Endodermal cell (in vitro differentiated cells): Measurements from ENCODE around the gene BBS9. TPM values are rescaled to one million over a fixed set of nuclear protein-coding genes. Genes with fewer than 3 reads are reported as not detected.

Experiments
- DNase-seq: peaks from one replicate; pipeline ENCODE4 v3.0.0-alpha.2; 2017
- H3K27ac ChIP-seq: 2 replicates; pipeline ENCODE4 v1.5.1; 2013; ENCODE audit warnings: mild to moderate bottlenecking, low read depth, low read length, moderate library complexity
- H3K27me3 ChIP-seq: 2 replicates; pipeline ENCODE4 v1.6.1; 2013; ENCODE audit warnings: mild to moderate bottlenecking, low read length, moderate library complexity; ENCODE audit not compliant: insufficient read depth, control insufficient read depth, poor library complexity, severe bottlenecking
- H3K36me3 ChIP-seq: 2 replicates; pipeline ENCODE4 v1.7.0; 2013; ENCODE audit warnings: mild to moderate bottlenecking, low read length, moderate library complexity; ENCODE audit not compliant: control insufficient read depth, insufficient read depth
- H3K4me1 ChIP-seq: one replicate; pipeline ENCODE4 v1.7.0; 2013; ENCODE audit warnings: low read length; ENCODE audit not compliant: control insufficient read depth, insufficient read depth
- H3K4me3 ChIP-seq: 2 replicates; pipeline ENCODE4 v1.5.1; 2013; ENCODE audit warnings: mild to moderate bottlenecking, low read length, moderate library complexity
- H3K9ac ChIP-seq: 2 replicates; pipeline ENCODE4 v1.6.1; 2013; ENCODE audit warnings: mild to moderate bottlenecking, low read length, moderate library complexity; ENCODE audit not compliant: poor library complexity, severe bottlenecking; ENCODE audit errors: extremely low read depth
- H3K9me3 ChIP-seq: 2 replicates; pipeline ENCODE4 v1.6.1; 2013; ENCODE audit warnings: mild to moderate bottlenecking, low read length, moderate library complexity; ENCODE audit not compliant: control insufficient read depth
- H3K27ac Mint-ChIP-seq: 2 replicates; pipeline ENCODE4 v1.8.0; 2020; ENCODE audit warnings: mixed read lengths
- H3K27me3 Mint-ChIP-seq: 2 replicates; pipeline ENCODE4 v1.8.0; 2021; ENCODE audit warnings: mild to moderate bottlenecking, mixed read lengths; ENCODE audit not compliant: insufficient read depth
- H3K36me3 Mint-ChIP-seq: 2 replicates; pipeline ENCODE4 v1.8.0; 2020; ENCODE audit warnings: low read depth, mixed read lengths
- H3K4me1 Mint-ChIP-seq: 2 replicates; pipeline ENCODE4 v1.8.0; 2020; ENCODE audit warnings: mixed read lengths
- H3K4me3 Mint-ChIP-seq: 2 replicates; pipeline ENCODE4 v1.8.0; 2020; ENCODE audit warnings: mild to moderate bottlenecking, moderate library complexity, mixed read lengths
- H3K9me3 Mint-ChIP-seq: 2 replicates; pipeline ENCODE4 v1.8.0; 2020; ENCODE audit warnings: mild to moderate bottlenecking, mixed read lengths
- whole genome bisulfite sequencing, 2 experiments: methylation state at CpG; one replicate each; pipeline versions ENCODE4 v1.1.5 to v1.1.7; 2013; ENCODE audit warnings: missing lambda C conversion rate in 2 of 2, mixed read lengths in 1 of 2; ENCODE audit not compliant: insufficient coverage in 1 of 2, insufficient read length in 1 of 2; 5-methylcytosine and 5-hydroxymethylcytosine counted together
- total RNA-seq, 2 donors: library from RNA; stranded (reverse); fragmentation: NEBNext Ultra II Directional in 1 of 2; extraction: Animal tissue kit (Norgen Biotek cat#: 25700) in 1 of 2; gene quantifications; 2 replicates in 1 of 2; 3 replicates in 1 of 2; pipeline ENCODE4 v1.2.1, GENCODE V29; 2021
- TF ChIP-seq, protein P1 (sequence below): fragments of 200-600 bp; sonication (generic); conservative IDR thresholded peaks from 2 replicates; pipeline ENCODE4 v1.5.0; 2021; ENCODE audit warnings: antibody characterized with exemption, mild to moderate bottlenecking

BBS9 gene
- total RNA-seq, 2 donors from 2014 or later, result 20.7 to 21.6 TPM

DNA sequence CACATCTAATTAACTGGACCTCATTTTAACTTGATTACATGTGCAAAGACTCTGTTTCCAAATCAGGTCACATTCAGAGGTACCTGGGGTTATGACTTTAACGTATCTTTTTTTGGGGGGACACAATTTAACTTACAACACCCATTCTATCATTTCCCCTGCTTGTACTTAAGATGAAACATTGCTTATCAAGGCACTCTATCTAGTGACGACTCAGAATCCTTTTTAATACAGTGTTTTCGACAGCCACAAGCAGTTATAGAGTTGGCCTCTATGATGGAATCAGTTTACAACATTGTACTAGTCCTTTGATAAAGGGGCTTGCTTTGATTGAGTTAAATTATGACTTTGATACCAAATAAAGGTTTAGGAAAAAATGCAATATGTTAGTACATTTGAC is 22.7 kb downstream of the BBS9 start:
- Histone ChIP-seq H3K36me3 (no peaks in the 10 kb centered on the region), H3K4me1 (no peaks in the 10 kb centered on the region), H3K27me3 (peaks cover 46% of the 10 kb centered on the region), H3K9ac (no peak overlapping the region), H3K9me3 (no peaks in the 10 kb centered on the region), H3K27ac (no peak overlapping the region), H3K4me3 (no peak overlapping the region)
- WGBS, 2 experiments, result 92 to 100% methylated on average over 3 of the region's 3 CpGs
- Mint-ChIP-seq H3K27ac (no peak overlapping the region), H3K27me3 (no peaks in the 10 kb centered on the region), H3K9me3 (no peaks in the 10 kb centered on the region), H3K36me3 (no peaks in the 10 kb centered on the region), H3K4me3 (no peak overlapping the region), H3K4me1 (no peaks in the 10 kb centered on the region)
- TF ChIP-seq, protein P1, sequence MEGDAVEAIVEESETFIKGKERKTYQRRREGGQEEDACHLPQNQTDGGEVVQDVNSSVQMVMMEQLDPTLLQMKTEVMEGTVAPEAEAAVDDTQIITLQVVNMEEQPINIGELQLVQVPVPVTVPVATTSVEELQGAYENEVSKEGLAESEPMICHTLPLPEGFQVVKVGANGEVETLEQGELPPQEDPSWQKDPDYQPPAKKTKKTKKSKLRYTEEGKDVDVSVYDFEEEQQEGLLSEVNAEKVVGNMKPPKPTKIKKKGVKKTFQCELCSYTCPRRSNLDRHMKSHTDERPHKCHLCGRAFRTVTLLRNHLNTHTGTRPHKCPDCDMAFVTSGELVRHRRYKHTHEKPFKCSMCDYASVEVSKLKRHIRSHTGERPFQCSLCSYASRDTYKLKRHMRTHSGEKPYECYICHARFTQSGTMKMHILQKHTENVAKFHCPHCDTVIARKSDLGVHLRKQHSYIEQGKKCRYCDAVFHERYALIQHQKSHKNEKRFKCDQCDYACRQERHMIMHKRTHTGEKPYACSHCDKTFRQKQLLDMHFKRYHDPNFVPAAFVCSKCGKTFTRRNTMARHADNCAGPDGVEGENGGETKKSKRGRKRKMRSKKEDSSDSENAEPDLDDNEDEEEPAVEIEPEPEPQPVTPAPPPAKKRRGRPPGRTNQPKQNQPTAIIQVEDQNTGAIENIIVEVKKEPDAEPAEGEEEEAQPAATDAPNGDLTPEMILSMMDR, result no peak
- no peak for DNase-seq

DNA sequence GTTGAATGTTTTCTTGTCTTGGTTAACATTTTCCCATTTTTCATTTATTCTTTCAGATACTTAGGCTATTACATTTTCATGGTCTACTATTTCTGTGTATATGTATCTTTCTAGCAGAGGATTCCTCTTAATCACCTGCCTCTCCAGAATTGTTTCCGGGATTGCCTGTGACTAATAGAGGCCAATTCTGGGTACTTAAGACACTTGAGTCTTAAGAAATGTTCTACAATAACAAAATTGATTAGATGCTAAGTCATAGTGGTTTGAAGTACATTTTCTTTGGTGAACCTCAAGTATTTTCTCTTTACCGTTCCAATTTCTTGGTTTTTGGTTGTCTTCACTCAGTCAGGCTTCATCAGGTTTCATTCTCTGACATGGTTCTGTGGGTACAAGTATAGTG is 26.4 kb downstream of the BBS9 start:
- peaks cover 19% of the 10 kb centered on the region for H3K27me3 ChIP-seq
- H3K9ac ChIP-seq, result no peak overlapping the region
- no peaks in the 10 kb centered on the region for H3K36me3 ChIP-seq
- no peak overlapping the region for H3K4me3 Mint-ChIP-seq
- no peak overlapping the region for H3K27ac Mint-ChIP-seq
- TF ChIP-seq, protein P1, result no peak
- H3K36me3 Mint-ChIP-seq, result no peaks in the 10 kb centered on the region
- H3K4me1 Mint-ChIP-seq, result no peaks in the 10 kb centered on the region
- no peaks in the 10 kb centered on the region for H3K9me3 ChIP-seq
- no peak overlapping the region for H3K27ac ChIP-seq
- H3K4me3 ChIP-seq, result no peak overlapping the region
- no peaks in the 10 kb centered on the region for H3K9me3 Mint-ChIP-seq
- H3K4me1 ChIP-seq, result no peaks in the 10 kb centered on the region
- H3K27me3 Mint-ChIP-seq, result no peaks in the 10 kb centered on the region
- DNase-seq, result no peak
- WGBS, 2 experiments, result 88 to 100% methylated on average over 1 to 2 of the region's 2 CpGs

DNA sequence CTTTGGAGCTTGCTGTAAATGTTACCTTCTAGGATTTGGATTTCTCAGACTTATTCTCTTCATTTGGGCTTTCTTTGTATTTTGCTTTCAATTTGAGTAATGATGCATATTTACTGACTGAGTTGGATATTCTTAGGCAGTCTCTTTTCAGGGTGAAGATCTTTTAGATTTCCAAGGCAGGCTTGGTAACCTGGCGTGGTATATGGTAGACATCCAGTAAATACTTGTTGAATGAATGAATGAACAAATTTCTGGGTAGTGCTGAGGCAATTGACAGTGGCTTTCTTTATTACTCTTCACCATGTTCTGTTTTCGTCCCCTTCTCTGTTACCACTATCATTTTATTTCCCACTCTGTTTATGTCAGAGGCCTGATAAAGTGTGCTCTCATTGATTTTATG is 27.1 kb downstream of the BBS9 start:
- Mint-ChIP-seq H3K4me1 (no peaks in the 10 kb centered on the region), H3K27ac (no peak overlapping the region), H3K36me3 (peaks cover 3% of the 10 kb centered on the region), H3K27me3 (no peaks in the 10 kb centered on the region), H3K9me3 (no peaks in the 10 kb centered on the region), H3K4me3 (no peak overlapping the region)
- H3K36me3 ChIP-seq, result no peaks in the 10 kb centered on the region
- TF ChIP-seq, protein P1, result no peak
- WGBS, 2 experiments, result 89% methylated on average over 2 of the region's 2 CpGs; no CpG with 5 or more reads in 1 of the 2 experiments
- H3K4me3 ChIP-seq, result no peak overlapping the region
- H3K27ac ChIP-seq, result no peak overlapping the region
- H3K9me3 ChIP-seq, result no peaks in the 10 kb centered on the region
- H3K9ac ChIP-seq, result no peak overlapping the region
- H3K4me1 ChIP-seq, result no peaks in the 10 kb centered on the region
- peaks cover 14% of the 10 kb centered on the region for H3K27me3 ChIP-seq
- no peak for DNase-seq
